K562 (cell line): Measurements from ENCODE around the gene TRMT44. TPM values are rescaled to one million over a fixed set of nuclear protein-coding genes. Genes with fewer than 3 reads are reported as not detected.

Experiments used
- ATAC-seq: fragments of 200-7000 bp; cut with Tn5 transposase; 3 replicates; pipeline ENCODE4 v1.9.1; 2020; ENCODE audit warnings: moderate library complexity
- BruUV-seq: library from RNA; stranded (reverse); fragments of 400-500 nt; replicated peaks from 2 replicates; lab custom pipeline; 2021; lab: Mats Ljungman, UMichigan
- CTCF ChIA-PET: fragments of 300-600 bp; formaldehyde crosslinking; extraction: SDS; loops from one replicate; lab custom pipeline; 2021; ENCODE audit warnings: low intra/inter-chr PET ratio; lab: Yijun Ruan, JAX
- POLR2A ChIA-PET: fragments of 300-600, 350-650 bp; sonication (Branson Sonifier 250); formaldehyde crosslinking; extraction: SDS; loops from one replicate; lab custom pipeline; 2021; ENCODE audit warnings: antibody characterized with exemption, inconsistent platforms; lab: Yijun Ruan, JAX
- DNase-seq, 4 experiments: peaks; one replicate each; pipeline versions ENCODE4 v3.0.0 to v3.0.0-alpha.2; 2011 to 2018; ENCODE audit warnings: low spot score in 3 of 4, mixed read lengths in 3 of 4; ENCODE audit errors: extremely low read depth in 1 of 4
- FAIRE-seq: peaks from 2 replicates; lab custom pipeline; 2011; peaks lifted over from hg19 to GRCh38; lab: Jason Lieb, UNC
- H2AFZ ChIP-seq: 2 replicates; pipeline ENCODE4 v1.6.0; 2011; ENCODE audit warnings: low read depth, low read length, control low read depth, inconsistent platforms
- H3K27ac ChIP-seq: fragments of 200-600 bp; 3 replicates; pipeline ENCODE4 v1.8.0; 2011; ENCODE audit warnings: low read depth, mild to moderate bottlenecking, control low read depth, inconsistent platforms, low read length, moderate library complexity, mixed read lengths; ENCODE audit errors: extremely low read depth
- H3K27me3 ChIP-seq, 2 experiments: fragments of 300-600 bp in 1 of 2; 2 replicates in 1 of 2; 3 replicates in 1 of 2; pipeline versions ENCODE4 v1.6.0 to v1.8.0; 2011; ENCODE audit warnings: inconsistent platforms in 2 of 2, low read length in 2 of 2, mild to moderate bottlenecking in 1 of 2, mixed read lengths in 1 of 2, moderate library complexity in 1 of 2; ENCODE audit not compliant: control insufficient read depth in 2 of 2, insufficient read depth in 2 of 2
- H3K36me3 ChIP-seq: fragments of 300-600 bp; 3 replicates; pipeline ENCODE4 v1.8.0; 2011; ENCODE audit warnings: mild to moderate bottlenecking, low read length, inconsistent platforms; ENCODE audit not compliant: control insufficient read depth, insufficient read depth
- H3K4me1 ChIP-seq, 2 experiments: fragments of 200-600 bp in 1 of 2; replicated peaks in 1 of 2; 2 replicates in 1 of 2; 3 replicates in 1 of 2; pipeline versions ENCODE4 v1.5.1 to v1.8.0; 2011; ENCODE audit warnings: inconsistent platforms in 2 of 2, low read length in 2 of 2, mild to moderate bottlenecking in 1 of 2, mixed read lengths in 1 of 2, moderate library complexity in 1 of 2; ENCODE audit not compliant: control insufficient read depth in 2 of 2, insufficient read depth in 2 of 2
- H3K4me2 ChIP-seq: 2 replicates; pipeline ENCODE4 v1.6.1; 2011; ENCODE audit warnings: low read length, control low read depth, inconsistent platforms, mixed read lengths; ENCODE audit not compliant: insufficient read depth
- H3K4me3 ChIP-seq: fragments of 200-600 bp; sonication (generic), shearing (Covaris generic); 2 replicates; pipeline ENCODE4 v1.5.1; 2016; ENCODE audit warnings: control low read depth, inconsistent platforms
- H3K79me2 ChIP-seq: fragments of 200-600 bp; 3 replicates; pipeline ENCODE4 v1.8.0; 2011; ENCODE audit warnings: low read length, inconsistent platforms; ENCODE audit not compliant: control insufficient read depth, insufficient read depth
- H3K9ac ChIP-seq, 2 experiments: 2 replicates each; pipeline versions ENCODE4 v1.6.0 to v1.6.1; 2011; ENCODE audit warnings: low read depth in 2 of 2, low read length in 2 of 2, control low read depth in 1 of 2, inconsistent platforms in 1 of 2, mild to moderate bottlenecking in 1 of 2, mixed read lengths in 1 of 2; ENCODE audit not compliant: insufficient read depth in 1 of 2
- H3K9me1 ChIP-seq: one replicate; pipeline ENCODE4 v1.6.0; 2011; ENCODE audit warnings: inconsistent platforms, mild to moderate bottlenecking, low read length, moderate library complexity; ENCODE audit not compliant: control insufficient read depth, insufficient read depth
- H3K9me3 ChIP-seq: replicated peaks from 2 replicates; pipeline ENCODE4 v1.5.1; 2011; ENCODE audit warnings: low read depth, low read length, inconsistent platforms; ENCODE audit not compliant: control insufficient read depth, insufficient read depth
- H4K20me1 ChIP-seq: replicated peaks from 2 replicates; pipeline ENCODE4 v1.6.1; 2011; ENCODE audit warnings: low read length, inconsistent platforms, mixed read lengths; ENCODE audit not compliant: control insufficient read depth, insufficient read depth
- CEBPG ChIP-seq, 3 experiments: fragments of 200-800 bp in 1 of 3; sonication (Bioruptor generic) in 1 of 3; sonication (generic) in 1 of 3; formaldehyde crosslinking in 1 of 3; IDR thresholded peaks in 2 of 3; conservative IDR thresholded peaks in 1 of 3; 2 replicates each; pipeline versions ENCODE4 v1.6.1 to v1.8.0; 2016 to 2022; ENCODE audit warnings: missing compliant biosample characterization in 2 of 3, missing genetic modification characterization in 2 of 3, mild to moderate bottlenecking in 1 of 3, missing genetic modification reagents in 1 of 3
- MCM5 ChIP-seq: fragments of 450-650 bp; IDR thresholded peaks from 2 replicates; pipeline ENCODE4 v1.6.1; 2016; ENCODE audit warnings: low read depth
- NFIC ChIP-seq: fragments of 450-650 bp; IDR thresholded peaks from 2 replicates; pipeline ENCODE4 v1.6.1; 2017; ENCODE audit warnings: mild to moderate bottlenecking, inconsistent platforms
- NRF1 ChIP-seq, 2 experiments: fragments of 450-650 bp; IDR thresholded peaks in 1 of 2; conservative IDR thresholded peaks in 1 of 2; 2 replicates each; pipeline ENCODE4 v1.6.1; 2014; ENCODE audit warnings: mild to moderate bottlenecking in 2 of 2
- XRCC4 ChIP-seq: IDR thresholded peaks from one replicate; pipeline ENCODE4 v1.6.1; 2011; ENCODE audit not compliant: insufficient read depth, insufficient read length; ENCODE audit errors: extremely low read depth
- ZBTB17 ChIP-seq: fragments of 450-650 bp; formaldehyde crosslinking; IDR thresholded peaks from 2 replicates; pipeline ENCODE4 v1.4.0; 2020; ENCODE audit warnings: mild to moderate bottlenecking
- ZNF124 ChIP-seq: sonication (generic); formaldehyde crosslinking; IDR thresholded peaks from 2 replicates; pipeline ENCODE4 v1.8.1; 2022; ENCODE audit warnings: missing genetic modification reagents
- ZNF146 ChIP-seq: IDR thresholded peaks from one replicate; pipeline ENCODE4 v1.6.1; 2018; ENCODE audit warnings: missing compliant biosample characterization; ENCODE audit not compliant: unreplicated experiment
- WGBS: fragments of 100-300 bp; shearing (Covaris generic); methylation state at CpG from one replicate; pipeline ENCODE4 v1.1.6; 2016; ENCODE audit warnings: low coverage, mixed read lengths; ENCODE audit not compliant: insufficient coverage; ENCODE audit errors: missing lambda C conversion rate; 5-methylcytosine and 5-hydroxymethylcytosine counted together
- in situ Hi-C: fragments of 300-500 bp; cut with MboI; formaldehyde crosslinking; loops from 4 replicates; pipeline ENCODE4 v1.15.0; 2018; ENCODE audit warnings: inconsistent platforms, mixed read lengths
- intact Hi-C: fragments of 100-400 bp; cut with micrococcal nuclease; formaldehyde crosslinking; loops from 2 replicates; pipeline ENCODE4 v1.14.2; 2022
- polyA plus RNA-seq, 8 experiments: library from polyadenylated mRNA; depleted of rRNA in 4 of 8; stranded (reverse) in 5 of 8; unstranded in 3 of 8; fragments of >200 nt; fragmentation: Nextera tagmentation in 2 of 8; fragmentation: Illumina TruSeq in 1 of 8; extraction: Ambion mirVana in 2 of 8; extraction: Trizol in 1 of 8; gene quantifications; 2 replicates each; pipeline versions ENCODE4 v1.2.1 to v1.2.3, GENCODE V29; 2011 to 2014; ENCODE audit warnings: inconsistent platforms in 1 of 8, missing spikeins in 1 of 8
- total RNA-seq, 7 experiments: library from RNA; depleted of rRNA in 6 of 7; stranded (reverse); fragments of >200 nt in 6 of 7; fragmentation: Illumina TruSeq in 2 of 7; extraction: Trizol in 2 of 7; gene quantifications; 2 replicates each; pipeline versions ENCODE4 v1.2.1 to v1.2.3, GENCODE V29; 2011 to 2021; ENCODE audit warnings: low replicate concordance in 1 of 7
- TF ChIP-seq, protein P1 (sequence below), 2 experiments: IDR thresholded peaks; 2 replicates each; pipeline ENCODE4 v1.6.1; 2011; ENCODE audit warnings: borderline replicate concordance in 1 of 2, control low read depth in 1 of 2, low read depth in 1 of 2, low read length in 1 of 2, mild to moderate bottlenecking in 1 of 2, mixed read lengths in 1 of 2, moderate library complexity in 1 of 2; ENCODE audit not compliant: insufficient read depth in 1 of 2, insufficient read length in 1 of 2, poor library complexity in 1 of 2, severe bottlenecking in 1 of 2; ENCODE audit errors: extremely low read depth in 1 of 2

The TRMT44 gene
- total and polyA plus RNA-seq, 9 of the 15 experiments (the other 6 are each of a cell fraction or from before 2014, with no cell fraction given), result 1.2 to 18.6 (median 10.0) TPM

- DNase-seq (no peak), ATAC-seq (no peak), FAIRE-seq (no peak)
- Histone ChIP-seq H3K4me2 (no peak overlapping the region), H3K36me3 (no peaks in the 10 kb centered on the region), H3K9ac (peak overlapping the region in 1 of 2 experiments; percentile 26; a peak in 1 of 4 replicates), H2AFZ (no peak overlapping the region), H3K4me3 (no peak overlapping the region), H3K9me1 (peaks cover 5% of the 10 kb centered on the region)
- intact Hi-C loops, result no loop called here
- in situ Hi-C loops, result no loop called here
- TF ChIP-seq NRF1 (conservative IDR thresholded peaks at IDR 0.05 in 1 of 2, IDR thresholded peaks at IDR 0.05 in 1 of 2) (peak; percentile 25 to 36; a peak in 2 of 4 replicates), NFIC (peak; percentile 76), ZBTB17 (CRISPR knock-in tag) (no peak)
- TF ChIP-seq, all 486 proteins: peak for 2
- BruUV-seq, result no TSS peak
- ChIA-PET POLR2A (interaction anchor here (0.5 to 1.1 kb wide), 2 partner anchors 63 to 923 kb away, joined by 3 read pairs; no protein-coding TSS in a partner anchor), CTCF (no interaction called here)
- Histone ChIP-seq H4K20me1 (no peaks in the 10 kb centered on the region), H3K27ac (no peak overlapping the region), H3K4me1 (peaks cover 0 to 27% of the 10 kb centered on the region in 2 experiments; a peak in 2 of 5 replicates), H3K27me3 (peaks cover 0 to 5% of the 10 kb centered on the region in 2 experiments; a peak in 1 of 5 replicates), H3K9me3 (no peaks in the 10 kb centered on the region), H3K79me2 (no peaks in the 10 kb centered on the region)
- 19% methylated on average over 15 of the region's 15 CpGs for WGBS
Observed at GRCh38 chr4:8504279-8505007, 63.9 kb downstream of the TRMT44 start.

GRCh38 chr4:8505229-8505628, 64.7 kb downstream of the TRMT44 start:
- Histone ChIP-seq H3K27ac (no peak overlapping the region), H3K79me2 (no peaks in the 10 kb centered on the region), H3K9ac (no peak overlapping the region), H3K36me3 (no peaks in the 10 kb centered on the region), H3K27me3 (peaks cover 0 to 11% of the 10 kb centered on the region in 2 experiments; a peak in 1 of 5 replicates), H3K9me1 (peaks cover 5% of the 10 kb centered on the region), H3K9me3 (no peaks in the 10 kb centered on the region), H3K4me2 (no peak overlapping the region)
- ATAC-seq (no peak), DNase-seq (no peak)
- intact Hi-C loops, result no loop called here
- no TSS peak for BruUV-seq
- CTCF ChIA-PET, result no interaction called here
- 17% methylated on average over 7 of the region's 7 CpGs for WGBS
- in situ Hi-C loops, result no loop called here
- no peak for TF ChIP-seq CEBPG (CRISPR knock-in tag; IDR thresholded peaks at IDR 0.05)
- no peak for TF ChIP-seq CEBPG (tag; conservative IDR thresholded peaks at IDR 0.05 in 1 of 2, IDR thresholded peaks at IDR 0.05 in 1 of 2)
- TF ChIP-seq, protein P1, sequence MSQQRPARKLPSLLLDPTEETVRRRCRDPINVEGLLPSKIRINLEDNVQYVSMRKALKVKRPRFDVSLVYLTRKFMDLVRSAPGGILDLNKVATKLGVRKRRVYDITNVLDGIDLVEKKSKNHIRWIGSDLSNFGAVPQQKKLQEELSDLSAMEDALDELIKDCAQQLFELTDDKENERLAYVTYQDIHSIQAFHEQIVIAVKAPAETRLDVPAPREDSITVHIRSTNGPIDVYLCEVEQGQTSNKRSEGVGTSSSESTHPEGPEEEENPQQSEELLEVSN (IDR thresholded peaks at IDR 0.05; ENCODE audit: borderline replicate concordance in 1 of 2, extremely low read depth in 1 of 2, insufficient read depth in 1 of 2, insufficient read length in 1 of 2, low read depth in 1 of 2, low read length in 1 of 2, poor library complexity in 1 of 2, severe bottlenecking in 1 of 2), result no peak
- no peak for TF ChIP-seq MCM5
- no peak for TF ChIP-seq ZNF146 (CRISPR knock-in tag)
- TF ChIP-seq ZNF124 (CRISPR knock-in tag), result no peak
- TF ChIP-seq XRCC4, result no peak
- TF ChIP-seq, all 486 proteins: peak for 0
- Histone ChIP-seq H4K20me1 (no peaks in the 10 kb centered on the region), H3K4me3 (no peak overlapping the region), H3K4me1 (peaks cover 0 to 30% of the 10 kb centered on the region in 2 experiments; a peak in 2 of 5 replicates), H2AFZ (no peak overlapping the region)
- POLR2A ChIA-PET, result no interaction called here
- FAIRE-seq, result no peak
